Measurements from ENCODE around the gene PFDN2. TPM values are rescaled to one million over a fixed set of nuclear protein-coding genes. Genes with fewer than 3 reads are reported as not detected.

Gene PFDN2
- polyA plus RNA-seq, 1 of the 3 experiments (the other 2 are of a cell fraction) = 445 TPM

DNA sequence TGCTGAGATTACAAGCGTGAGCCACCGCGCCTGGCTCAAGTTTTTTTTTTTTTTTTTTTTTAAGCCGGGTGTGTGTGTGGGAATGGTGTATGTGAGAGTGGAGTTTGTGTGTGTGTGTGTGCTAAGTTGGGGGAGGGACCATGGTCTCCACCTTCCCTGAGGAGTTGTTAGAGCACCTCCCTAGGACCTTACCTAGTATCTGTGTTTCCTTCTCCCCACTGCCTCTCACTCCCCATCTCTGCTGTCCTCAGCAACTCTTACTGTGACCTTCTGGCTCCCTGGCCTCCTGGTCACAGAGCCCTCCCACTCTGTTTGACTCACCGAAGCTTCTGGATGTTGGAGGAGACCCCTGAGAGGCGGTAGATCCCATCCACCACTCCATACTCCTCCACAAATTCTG lies 58.5 kb downstream of the PFDN2 start:
- Histone ChIP-seq H3K9ac (no peak overlapping the region), H3K27me3 (ENCODE audit: insufficient read depth) (peaks cover 5% of the 10 kb centered on the region; the same call in 1 of the 2 replicates), H3K4me1 (ENCODE audit: control insufficient read depth in 1 of 2, insufficient read depth in 2 of 2, low read depth in 1 of 2, low read length in 1 of 2) (no peaks in the 10 kb centered on the region), H3K79me2 (ENCODE audit: insufficient read depth) (no peaks in the 10 kb centered on the region), H3K4me3 (ENCODE audit: low read depth in 2 of 2, low read length in 1 of 2) (no peak overlapping the region), H3K27ac (ENCODE audit: low read depth in 2 of 2, low read length in 1 of 2) (no peak overlapping the region), H3F3A (replicated peaks; ENCODE audit: insufficient read depth) (no peaks in the 10 kb centered on the region), H3K36me3 (replicated peaks in 1 of 2; ENCODE audit: control insufficient read depth in 1 of 2, insufficient read depth in 2 of 2, low read length in 1 of 2) (no peaks in the 10 kb centered on the region), H3K4me2 (no peak overlapping the region), H3K9me2 (no peaks in the 10 kb centered on the region), H4K20me1 (ENCODE audit: insufficient read depth) (no peaks in the 10 kb centered on the region), H3K9me3 (no peaks in the 10 kb centered on the region), H2AFZ (ENCODE audit: low read depth) (no peak overlapping the region)
- no peak for DNase-seq
- TF ChIP-seq, protein P1, sequence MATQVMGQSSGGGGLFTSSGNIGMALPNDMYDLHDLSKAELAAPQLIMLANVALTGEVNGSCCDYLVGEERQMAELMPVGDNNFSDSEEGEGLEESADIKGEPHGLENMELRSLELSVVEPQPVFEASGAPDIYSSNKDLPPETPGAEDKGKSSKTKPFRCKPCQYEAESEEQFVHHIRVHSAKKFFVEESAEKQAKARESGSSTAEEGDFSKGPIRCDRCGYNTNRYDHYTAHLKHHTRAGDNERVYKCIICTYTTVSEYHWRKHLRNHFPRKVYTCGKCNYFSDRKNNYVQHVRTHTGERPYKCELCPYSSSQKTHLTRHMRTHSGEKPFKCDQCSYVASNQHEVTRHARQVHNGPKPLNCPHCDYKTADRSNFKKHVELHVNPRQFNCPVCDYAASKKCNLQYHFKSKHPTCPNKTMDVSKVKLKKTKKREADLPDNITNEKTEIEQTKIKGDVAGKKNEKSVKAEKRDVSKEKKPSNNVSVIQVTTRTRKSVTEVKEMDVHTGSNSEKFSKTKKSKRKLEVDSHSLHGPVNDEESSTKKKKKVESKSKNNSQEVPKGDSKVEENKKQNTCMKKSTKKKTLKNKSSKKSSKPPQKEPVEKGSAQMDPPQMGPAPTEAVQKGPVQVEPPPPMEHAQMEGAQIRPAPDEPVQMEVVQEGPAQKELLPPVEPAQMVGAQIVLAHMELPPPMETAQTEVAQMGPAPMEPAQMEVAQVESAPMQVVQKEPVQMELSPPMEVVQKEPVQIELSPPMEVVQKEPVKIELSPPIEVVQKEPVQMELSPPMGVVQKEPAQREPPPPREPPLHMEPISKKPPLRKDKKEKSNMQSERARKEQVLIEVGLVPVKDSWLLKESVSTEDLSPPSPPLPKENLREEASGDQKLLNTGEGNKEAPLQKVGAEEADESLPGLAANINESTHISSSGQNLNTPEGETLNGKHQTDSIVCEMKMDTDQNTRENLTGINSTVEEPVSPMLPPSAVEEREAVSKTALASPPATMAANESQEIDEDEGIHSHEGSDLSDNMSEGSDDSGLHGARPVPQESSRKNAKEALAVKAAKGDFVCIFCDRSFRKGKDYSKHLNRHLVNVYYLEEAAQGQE (IDR thresholded peaks at IDR 0.05; ENCODE audit: low read depth, low read length) = no peak
- TF ChIP-seq SIN3A (IDR thresholded peaks at IDR 0.05; ENCODE audit: borderline replicate concordance, low read depth, low read length) = no peak
- TF ChIP-seq, protein P2, sequence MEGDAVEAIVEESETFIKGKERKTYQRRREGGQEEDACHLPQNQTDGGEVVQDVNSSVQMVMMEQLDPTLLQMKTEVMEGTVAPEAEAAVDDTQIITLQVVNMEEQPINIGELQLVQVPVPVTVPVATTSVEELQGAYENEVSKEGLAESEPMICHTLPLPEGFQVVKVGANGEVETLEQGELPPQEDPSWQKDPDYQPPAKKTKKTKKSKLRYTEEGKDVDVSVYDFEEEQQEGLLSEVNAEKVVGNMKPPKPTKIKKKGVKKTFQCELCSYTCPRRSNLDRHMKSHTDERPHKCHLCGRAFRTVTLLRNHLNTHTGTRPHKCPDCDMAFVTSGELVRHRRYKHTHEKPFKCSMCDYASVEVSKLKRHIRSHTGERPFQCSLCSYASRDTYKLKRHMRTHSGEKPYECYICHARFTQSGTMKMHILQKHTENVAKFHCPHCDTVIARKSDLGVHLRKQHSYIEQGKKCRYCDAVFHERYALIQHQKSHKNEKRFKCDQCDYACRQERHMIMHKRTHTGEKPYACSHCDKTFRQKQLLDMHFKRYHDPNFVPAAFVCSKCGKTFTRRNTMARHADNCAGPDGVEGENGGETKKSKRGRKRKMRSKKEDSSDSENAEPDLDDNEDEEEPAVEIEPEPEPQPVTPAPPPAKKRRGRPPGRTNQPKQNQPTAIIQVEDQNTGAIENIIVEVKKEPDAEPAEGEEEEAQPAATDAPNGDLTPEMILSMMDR (IDR thresholded peaks at IDR 0.05) = no peak
- TF ChIP-seq, protein P3, sequence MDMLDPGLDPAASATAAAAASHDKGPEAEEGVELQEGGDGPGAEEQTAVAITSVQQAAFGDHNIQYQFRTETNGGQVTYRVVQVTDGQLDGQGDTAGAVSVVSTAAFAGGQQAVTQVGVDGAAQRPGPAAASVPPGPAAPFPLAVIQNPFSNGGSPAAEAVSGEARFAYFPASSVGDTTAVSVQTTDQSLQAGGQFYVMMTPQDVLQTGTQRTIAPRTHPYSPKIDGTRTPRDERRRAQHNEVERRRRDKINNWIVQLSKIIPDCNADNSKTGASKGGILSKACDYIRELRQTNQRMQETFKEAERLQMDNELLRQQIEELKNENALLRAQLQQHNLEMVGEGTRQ (IDR thresholded peaks at IDR 0.05; ENCODE audit: borderline replicate concordance, low read depth, low read length) = no peak
- TF ChIP-seq EP300 (IDR thresholded peaks at IDR 0.05; ENCODE audit: borderline replicate concordance in 1 of 2, low read depth in 1 of 2, low read length in 1 of 2) = no peak
- TF ChIP-seq ELF1 (IDR thresholded peaks at IDR 0.05) = no peak
- TF ChIP-seq, protein P4, sequence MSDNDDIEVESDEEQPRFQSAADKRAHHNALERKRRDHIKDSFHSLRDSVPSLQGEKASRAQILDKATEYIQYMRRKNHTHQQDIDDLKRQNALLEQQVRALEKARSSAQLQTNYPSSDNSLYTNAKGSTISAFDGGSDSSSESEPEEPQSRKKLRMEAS (IDR thresholded peaks at IDR 0.05; ENCODE audit: low read depth) = no peak
- WGBS (ENCODE audit: low lambda C conversion rate) = 53% methylated on average over 6 of the region's 6 CpGs
- ChIA-PET POLR2A (no interaction called here), CTCF (no interaction called here)

DNA sequence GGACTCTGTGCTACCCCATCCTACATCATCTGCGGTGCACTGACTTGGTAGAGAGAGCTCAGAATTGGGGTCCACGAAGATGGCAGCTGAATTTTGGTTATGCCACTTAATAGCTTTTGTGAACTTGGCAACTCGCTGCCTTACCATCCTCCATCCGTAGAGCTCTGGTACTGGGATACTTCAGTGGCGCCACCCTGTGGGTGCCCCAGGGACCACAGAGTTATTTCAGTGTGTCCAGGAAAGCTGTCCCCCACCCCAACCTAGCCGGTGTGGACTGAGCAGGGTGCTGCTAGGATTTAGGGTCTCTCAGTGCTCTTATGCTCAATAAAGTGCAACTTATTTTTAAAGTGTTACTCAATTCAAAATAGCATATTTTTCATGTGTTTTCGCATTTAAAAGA lies 63.0 kb downstream of the PFDN2 start:
- H3K4me1 ChIP-seq (ENCODE audit: control insufficient read depth in 1 of 2, insufficient read depth in 2 of 2, low read depth in 1 of 2, low read length in 1 of 2) = no peaks in the 10 kb centered on the region
- no peaks in the 10 kb centered on the region for H3K9me3 ChIP-seq
- H3K79me2 ChIP-seq (ENCODE audit: insufficient read depth) = no peaks in the 10 kb centered on the region
- H3K4me3 ChIP-seq (ENCODE audit: low read depth in 2 of 2, low read length in 1 of 2) = no peak overlapping the region
- H3K9ac ChIP-seq = no peak overlapping the region
- no peak overlapping the region for H3K27ac ChIP-seq (ENCODE audit: low read depth in 2 of 2, low read length in 1 of 2)
- POLR2A ChIA-PET = no interaction called here
- TF ChIP-seq, protein P5, sequence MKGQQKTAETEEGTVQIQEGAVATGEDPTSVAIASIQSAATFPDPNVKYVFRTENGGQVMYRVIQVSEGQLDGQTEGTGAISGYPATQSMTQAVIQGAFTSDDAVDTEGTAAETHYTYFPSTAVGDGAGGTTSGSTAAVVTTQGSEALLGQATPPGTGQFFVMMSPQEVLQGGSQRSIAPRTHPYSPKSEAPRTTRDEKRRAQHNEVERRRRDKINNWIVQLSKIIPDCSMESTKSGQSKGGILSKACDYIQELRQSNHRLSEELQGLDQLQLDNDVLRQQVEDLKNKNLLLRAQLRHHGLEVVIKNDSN (IDR thresholded peaks at IDR 0.05; ENCODE audit: borderline replicate concordance, low read depth) = no peak
- TF ChIP-seq TAF1 (IDR thresholded peaks at IDR 0.05; ENCODE audit: borderline replicate concordance, low read depth, low read length) (no peak), MXI1 (IDR thresholded peaks at IDR 0.05; ENCODE audit: low read depth, low read length) (no peak), TEAD4 (IDR thresholded peaks at IDR 0.05; ENCODE audit: borderline replicate concordance, insufficient read depth) (no peak)
- TF ChIP-seq, protein P2 (IDR thresholded peaks at IDR 0.05) = peak; percentile 34; the same call in 1 of the 2 replicates
- WGBS (ENCODE audit: low lambda C conversion rate) = 54% methylated on average over 5 of the region's 7 CpGs
- no peaks in the 10 kb centered on the region for H3K27me3 ChIP-seq (ENCODE audit: insufficient read depth)
- no peaks in the 10 kb centered on the region for H3K9me2 ChIP-seq
- H2AFZ ChIP-seq (ENCODE audit: low read depth) = no peak overlapping the region
- no peaks in the 10 kb centered on the region for H3F3A ChIP-seq (replicated peaks; ENCODE audit: insufficient read depth)
- H4K20me1 ChIP-seq (ENCODE audit: insufficient read depth) = no peaks in the 10 kb centered on the region
- no peaks in the 10 kb centered on the region for H3K36me3 ChIP-seq (replicated peaks in 1 of 2; ENCODE audit: control insufficient read depth in 1 of 2, insufficient read depth in 2 of 2, low read length in 1 of 2)
- CTCF ChIA-PET = interaction anchor here (0.7 to 1.5 kb wide), 3 partner anchors 16 to 43 kb away, joined by 3 to 4 read pairs (median 3); partner anchors contain the start of gene KLHDC9
- no peak overlapping the region for H3K4me2 ChIP-seq
- no peak for DNase-seq
